K562 (cell line): ENCODE results near the gene PGGHG. TPM values are rescaled to one million over a fixed set of nuclear protein-coding genes. Genes with fewer than 3 reads are reported as not detected.
A peak's percentile ranks its signal among the peaks of the same experiment; 100 is the strongest.

Experiments
- BRCA1 ChIP-seq, 2 experiments: fragments of 450-650 bp in 1 of 2; sonication (generic) in 1 of 2; formaldehyde crosslinking in 1 of 2; IDR thresholded peaks; 2 replicates each; pipeline versions ENCODE4 v1.5.0 to v1.6.1; 2017 to 2020; ENCODE audit warnings: mild to moderate bottlenecking in 1 of 2, missing genetic modification reagents in 1 of 2
- BRF1 ChIP-seq: IDR thresholded peaks from 3 replicates; pipeline ENCODE4 v1.6.1; 2011; ENCODE audit warnings: borderline replicate concordance, mild to moderate bottlenecking; ENCODE audit not compliant: insufficient read length; ENCODE audit errors: extremely low read depth
- DACH1 ChIP-seq: fragments of 450-650 bp; IDR thresholded peaks from 2 replicates; pipeline ENCODE4 v1.6.1; 2018; ENCODE audit not compliant: partially characterized antibody
- ESRRA ChIP-seq: fragments of 450-650 bp; IDR thresholded peaks from 2 replicates; pipeline ENCODE4 v1.6.1; 2014; ENCODE audit warnings: low read depth, mild to moderate bottlenecking, moderate library complexity, borderline replicate concordance
- EZH2 ChIP-seq: IDR thresholded peaks from 2 replicates; pipeline ENCODE4 v1.6.1; 2012; ENCODE audit warnings: low read depth, mild to moderate bottlenecking, inconsistent platforms, low read length, borderline replicate concordance
- FOXK2 ChIP-seq, 2 experiments: fragments of 450-650 bp; IDR thresholded peaks in 1 of 2; conservative IDR thresholded peaks in 1 of 2; 2 replicates each; pipeline ENCODE4 v1.6.1; 2016; ENCODE audit warnings: low read depth in 2 of 2, mild to moderate bottlenecking in 1 of 2
- KDM2B ChIP-seq: fragments of 250-450 bp; sonication (Bioruptor Pico); IDR thresholded peaks from 2 replicates; pipeline ENCODE4 v1.8.0; 2021; ENCODE audit warnings: mild to moderate bottlenecking, moderate library complexity
- KLF16 ChIP-seq: IDR thresholded peaks from 2 replicates; pipeline ENCODE4 v1.6.1; 2016; ENCODE audit warnings: antibody characterized with exemption
- MYC ChIP-seq, 2 experiments: fragments of 250-450 bp in 1 of 2; sonication (Bioruptor Pico) in 1 of 2; IDR thresholded peaks; 2 replicates each; pipeline versions ENCODE4 v1.5.1 to v1.6.1; 2012 to 2021; ENCODE audit warnings: low read depth in 2 of 2, borderline replicate concordance in 1 of 2, improper control_type of control experiment in 1 of 2, low read length in 1 of 2, mild to moderate bottlenecking in 1 of 2, moderate library complexity in 1 of 2
- PHF20 ChIP-seq: fragments of 450-650 bp; IDR thresholded peaks from 2 replicates; pipeline ENCODE4 v1.6.1; 2018; ENCODE audit not compliant: partially characterized antibody
- RAD21 ChIP-seq, 2 experiments: fragments of 250-450 bp in 1 of 2; fragments of 450-650 bp in 1 of 2; sonication (Bioruptor Pico) in 1 of 2; formaldehyde crosslinking in 1 of 2; IDR thresholded peaks in 1 of 2; conservative IDR thresholded peaks in 1 of 2; 2 replicates each; pipeline versions ENCODE4 v1.4.0 to v1.8.0; 2020 to 2022; ENCODE audit warnings: mild to moderate bottlenecking in 2 of 2, moderate library complexity in 1 of 2
- SMAD3 ChIP-seq: fragments of 450-650 bp; formaldehyde crosslinking; conservative IDR thresholded peaks from 2 replicates; pipeline ENCODE4 v1.4.0; 2020; ENCODE audit warnings: mild to moderate bottlenecking
- SMARCA5 ChIP-seq: fragments of 450-650 bp; IDR thresholded peaks from 2 replicates; pipeline ENCODE4 v1.6.1; 2016
- TAF7 ChIP-seq: fragments of 450-650 bp; IDR thresholded peaks from 2 replicates; pipeline ENCODE4 v1.6.1; 2016; ENCODE audit warnings: missing genetic modification characterization, missing compliant biosample characterization
- TCF7 ChIP-seq: sonication (generic); IDR thresholded peaks from 2 replicates; pipeline ENCODE4 v1.6.1; 2016; ENCODE audit warnings: antibody characterized with exemption, borderline replicate concordance
- TFAP4 ChIP-seq: sonication (generic); formaldehyde crosslinking; IDR thresholded peaks from 2 replicates; pipeline ENCODE4 v1.8.0; 2022; ENCODE audit warnings: missing genetic modification reagents, mild to moderate bottlenecking, moderate library complexity, borderline replicate concordance
- ZNF699 ChIP-seq: fragments of 250-450 bp; sonication (Bioruptor Pico); IDR thresholded peaks from 2 replicates; pipeline ENCODE4 v1.8.0; 2021; ENCODE audit warnings: mild to moderate bottlenecking, moderate library complexity; ENCODE audit not compliant: insufficient replicate concordance
- polyA plus RNA-seq, 8 experiments: library from polyadenylated mRNA; depleted of rRNA in 4 of 8; stranded (reverse) in 5 of 8; unstranded in 3 of 8; fragments of >200 nt; fragmentation: Nextera tagmentation in 2 of 8; fragmentation: Illumina TruSeq in 1 of 8; extraction: Ambion mirVana in 2 of 8; extraction: Trizol in 1 of 8; gene quantifications; 2 replicates each; pipeline versions ENCODE4 v1.2.1 to v1.2.3, GENCODE V29; 2011 to 2014; ENCODE audit warnings: inconsistent platforms in 1 of 8, missing spikeins in 1 of 8
- total RNA-seq, 7 experiments: library from RNA; depleted of rRNA in 6 of 7; stranded (reverse); fragments of >200 nt in 6 of 7; fragmentation: Illumina TruSeq in 2 of 7; extraction: Trizol in 2 of 7; gene quantifications; 2 replicates each; pipeline versions ENCODE4 v1.2.1 to v1.2.3, GENCODE V29; 2011 to 2021; ENCODE audit warnings: low replicate concordance in 1 of 7
- TF ChIP-seq, protein P1 (sequence below): fragments of 250-450 bp; sonication (Bioruptor Pico); IDR thresholded peaks from 2 replicates; pipeline ENCODE4 v1.6.1; 2021; ENCODE audit warnings: mild to moderate bottlenecking
- TF ChIP-seq, protein P2 (sequence below): sonication (generic); formaldehyde crosslinking; IDR thresholded peaks from 2 replicates; pipeline ENCODE4 v1.8.1; 2023; ENCODE audit warnings: mild to moderate bottlenecking, missing genetic modification reagents
- TF ChIP-seq, protein P3 (sequence below), 2 experiments: fragments of 450-650 bp; conservative IDR thresholded peaks; 2 replicates each; pipeline ENCODE4 v1.6.1; 2017; ENCODE audit warnings: mild to moderate bottlenecking in 2 of 2, moderate library complexity in 2 of 2

The PGGHG gene
- total and polyA plus RNA-seq, 9 of the 15 experiments (the other 6 are each of a cell fraction or from before 2014, with no cell fraction given), result 0.38 to 85.1 (median 18.1) TPM

- TF ChIP-seq TFAP4 (CRISPR knock-in tag), result peak; percentile 88
- TF ChIP-seq, protein P1, sequence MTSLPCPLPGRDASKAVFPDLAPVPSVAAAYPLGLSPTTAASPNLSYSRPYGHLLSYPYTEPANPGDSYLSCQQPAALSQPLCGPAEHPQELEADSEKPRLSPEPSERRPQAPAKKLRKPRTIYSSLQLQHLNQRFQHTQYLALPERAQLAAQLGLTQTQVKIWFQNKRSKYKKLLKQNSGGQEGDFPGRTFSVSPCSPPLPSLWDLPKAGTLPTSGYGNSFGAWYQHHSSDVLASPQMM (CRISPR knock-in tag), result no peak
- no peak for TF ChIP-seq TAF7 (tag)
- TF ChIP-seq KLF16, result no peak
- TF ChIP-seq KDM2B, result no peak
- peak; percentile 70 for TF ChIP-seq DACH1
- peak in 1 of 2 experiments; percentile 45; a peak in 2 of 4 replicates for TF ChIP-seq RAD21 (CRISPR knock-in tag; conservative IDR thresholded peaks at IDR 0.05 in 1 of 2, IDR thresholded peaks at IDR 0.05 in 1 of 2)
- TF ChIP-seq ZNF699 (CRISPR knock-in tag), result no peak
- TF ChIP-seq PHF20, result no peak
- TF ChIP-seq, protein P2, sequence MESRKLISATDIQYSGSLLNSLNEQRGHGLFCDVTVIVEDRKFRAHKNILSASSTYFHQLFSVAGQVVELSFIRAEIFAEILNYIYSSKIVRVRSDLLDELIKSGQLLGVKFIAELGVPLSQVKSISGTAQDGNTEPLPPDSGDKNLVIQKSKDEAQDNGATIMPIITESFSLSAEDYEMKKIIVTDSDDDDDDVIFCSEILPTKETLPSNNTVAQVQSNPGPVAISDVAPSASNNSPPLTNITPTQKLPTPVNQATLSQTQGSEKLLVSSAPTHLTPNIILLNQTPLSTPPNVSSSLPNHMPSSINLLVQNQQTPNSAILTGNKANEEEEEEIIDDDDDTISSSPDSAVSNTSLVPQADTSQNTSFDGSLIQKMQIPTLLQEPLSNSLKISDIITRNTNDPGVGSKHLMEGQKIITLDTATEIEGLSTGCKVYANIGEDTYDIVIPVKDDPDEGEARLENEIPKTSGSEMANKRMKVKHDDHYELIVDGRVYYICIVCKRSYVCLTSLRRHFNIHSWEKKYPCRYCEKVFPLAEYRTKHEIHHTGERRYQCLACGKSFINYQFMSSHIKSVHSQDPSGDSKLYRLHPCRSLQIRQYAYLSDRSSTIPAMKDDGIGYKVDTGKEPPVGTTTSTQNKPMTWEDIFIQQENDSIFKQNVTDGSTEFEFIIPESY (CRISPR knock-in tag), result peak; percentile 81
- no peak for TF ChIP-seq SMARCA5
- no peak for TF ChIP-seq BRF1
- no peak for TF ChIP-seq ESRRA
- TF ChIP-seq SMAD3 (CRISPR knock-in tag), result no peak
- TF ChIP-seq BRCA1 (IDR thresholded peaks at IDR 0.05), result no peak
- TF ChIP-seq BRCA1 (CRISPR knock-in tag; IDR thresholded peaks at IDR 0.05), result peak; percentile 77; the same call in 1 of the 2 replicates
- TF ChIP-seq EZH2, result no peak
- no peak for TF ChIP-seq TCF7
- no peak for TF ChIP-seq FOXK2 (conservative IDR thresholded peaks at IDR 0.05 in 1 of 2, IDR thresholded peaks at IDR 0.05 in 1 of 2; ENCODE audit: low read depth in 2 of 2)
- TF ChIP-seq MYC (IDR thresholded peaks at IDR 0.05; ENCODE audit: low read depth, low read length), result 0 out of 2 replicates have a peak, but pooled peaks have one; percentile 11
- TF ChIP-seq MYC (CRISPR knock-in tag; IDR thresholded peaks at IDR 0.05; ENCODE audit: borderline replicate concordance, low read depth), result no peak
- TF ChIP-seq, protein P3, sequence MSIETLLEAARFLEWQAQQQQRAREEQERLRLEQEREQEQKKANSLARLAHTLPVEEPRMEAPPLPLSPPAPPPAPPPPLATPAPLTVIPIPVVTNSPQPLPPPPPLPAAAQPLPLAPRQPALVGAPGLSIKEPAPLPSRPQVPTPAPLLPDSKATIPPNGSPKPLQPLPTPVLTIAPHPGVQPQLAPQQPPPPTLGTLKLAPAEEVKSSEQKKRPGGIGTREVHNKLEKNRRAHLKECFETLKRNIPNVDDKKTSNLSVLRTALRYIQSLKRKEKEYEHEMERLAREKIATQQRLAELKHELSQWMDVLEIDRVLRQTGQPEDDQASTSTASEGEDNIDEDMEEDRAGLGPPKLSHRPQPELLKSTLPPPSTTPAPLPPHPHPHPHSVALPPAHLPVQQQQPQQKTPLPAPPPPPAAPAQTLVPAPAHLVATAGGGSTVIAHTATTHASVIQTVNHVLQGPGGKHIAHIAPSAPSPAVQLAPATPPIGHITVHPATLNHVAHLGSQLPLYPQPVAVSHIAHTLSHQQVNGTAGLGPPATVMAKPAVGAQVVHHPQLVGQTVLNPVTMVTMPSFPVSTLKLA (conservative IDR thresholded peaks at IDR 0.05), result no peak
Measured at GRCh38 chr11:299951-300735, 11.2 kb downstream of the PGGHG start (continued).
